Cardiac muscle cell (in vitro differentiated cells and primary cell): ENCODE data around the gene TANGO6. TPM values are rescaled to one million over a fixed set of nuclear protein-coding genes. Genes with fewer than 3 reads are reported as not detected.

Experiments used
- DNase-seq, 2 donors: peaks; one replicate each; pipeline versions ENCODE4 v3.0.0 to v3.0.0-alpha.2; 2010 to 2017; ENCODE audit warnings: low read depth in 1 of 2, low spot score in 1 of 2
- H3K27ac ChIP-seq: fragments of 200-600 bp; sonication (generic); 2 replicates; pipeline ENCODE4 v1.5.1; 2016
- H3K27me3 ChIP-seq: fragments of 200-600 bp; sonication (generic); 2 replicates; pipeline ENCODE4 v1.6.0; 2016; ENCODE audit warnings: control low read depth
- H3K36me3 ChIP-seq: fragments of 200-600 bp; sonication (generic); 2 replicates; pipeline ENCODE4 v1.5.1; 2016; ENCODE audit warnings: control low read depth
- H3K4me1 ChIP-seq: fragments of 200-600 bp; sonication (generic); 2 replicates; pipeline ENCODE4 v1.8.1; 2017; ENCODE audit warnings: low read depth, mild to moderate bottlenecking, mixed run types
- H3K4me3 ChIP-seq: fragments of 200-600 bp; sonication (generic); 2 replicates; pipeline ENCODE4 v1.5.1; 2016; ENCODE audit warnings: mild to moderate bottlenecking
- H3K9me3 ChIP-seq: fragments of 200-600 bp; sonication (generic); 2 replicates; pipeline ENCODE4 v1.5.1; 2017; ENCODE audit warnings: low read depth, mild to moderate bottlenecking, control low read depth
- polyA plus RNA-seq: library from polyadenylated mRNA; unstranded; fragments of >200 nt; fragmentation: Nextera tagmentation; extraction: Ambion mirVana; gene quantifications from 2 replicates; pipeline ENCODE4 v1.2.1, GENCODE V29; 2016
- total RNA-seq: library from RNA; depleted of rRNA; stranded (reverse); fragments of >200 nt; gene quantifications from 2 replicates; pipeline ENCODE4 v1.2.3, GENCODE V29; 2016
- TF ChIP-seq, protein P1 (sequence below): IDR thresholded peaks from 2 replicates; pipeline ENCODE4 v1.5.1; 2012; ENCODE audit warnings: low read depth, mild to moderate bottlenecking, low read length

The TANGO6 gene
- total and polyA plus RNA-seq, 2 experiments from 2014 or later: 5.4 to 8.9 TPM

DNA sequence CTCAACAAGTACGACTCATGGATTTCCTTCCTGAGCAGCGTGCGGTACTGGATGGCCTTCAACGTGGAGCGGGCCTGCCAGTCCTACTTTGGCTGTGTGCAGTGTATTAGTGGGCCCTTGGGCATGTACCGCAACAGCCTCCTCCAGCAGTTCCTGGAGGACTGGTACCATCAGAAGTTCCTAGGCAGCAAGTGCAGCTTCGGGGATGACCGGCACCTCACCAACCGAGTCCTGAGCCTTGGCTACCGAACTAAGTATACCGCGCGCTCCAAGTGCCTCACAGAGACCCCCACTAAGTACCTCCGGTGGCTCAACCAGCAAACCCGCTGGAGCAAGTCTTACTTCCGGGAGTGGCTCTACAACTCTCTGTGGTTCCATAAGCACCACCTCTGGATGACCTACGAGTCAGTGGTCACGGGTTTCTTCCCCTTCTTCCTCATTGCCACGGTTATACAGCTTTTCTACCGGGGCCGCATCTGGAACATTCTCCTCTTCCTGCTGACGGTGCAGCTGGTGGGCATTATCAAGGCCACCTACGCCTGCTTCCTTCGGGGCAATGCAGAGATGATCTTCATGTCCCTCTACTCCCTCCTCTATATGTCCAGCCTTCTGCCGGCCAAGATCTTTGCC lies 271.1 kb downstream of the TANGO6 start:
- Histone ChIP-seq H3K9me3 (no peaks in the 10 kb centered on the region), H3K27ac (no peak overlapping the region), H3K4me1 (no peaks in the 10 kb centered on the region), H3K27me3 (no peaks in the 10 kb centered on the region), H3K4me3 (no peak overlapping the region), H3K36me3 (peaks cover 8% of the 10 kb centered on the region)
- TF ChIP-seq, protein P1, sequence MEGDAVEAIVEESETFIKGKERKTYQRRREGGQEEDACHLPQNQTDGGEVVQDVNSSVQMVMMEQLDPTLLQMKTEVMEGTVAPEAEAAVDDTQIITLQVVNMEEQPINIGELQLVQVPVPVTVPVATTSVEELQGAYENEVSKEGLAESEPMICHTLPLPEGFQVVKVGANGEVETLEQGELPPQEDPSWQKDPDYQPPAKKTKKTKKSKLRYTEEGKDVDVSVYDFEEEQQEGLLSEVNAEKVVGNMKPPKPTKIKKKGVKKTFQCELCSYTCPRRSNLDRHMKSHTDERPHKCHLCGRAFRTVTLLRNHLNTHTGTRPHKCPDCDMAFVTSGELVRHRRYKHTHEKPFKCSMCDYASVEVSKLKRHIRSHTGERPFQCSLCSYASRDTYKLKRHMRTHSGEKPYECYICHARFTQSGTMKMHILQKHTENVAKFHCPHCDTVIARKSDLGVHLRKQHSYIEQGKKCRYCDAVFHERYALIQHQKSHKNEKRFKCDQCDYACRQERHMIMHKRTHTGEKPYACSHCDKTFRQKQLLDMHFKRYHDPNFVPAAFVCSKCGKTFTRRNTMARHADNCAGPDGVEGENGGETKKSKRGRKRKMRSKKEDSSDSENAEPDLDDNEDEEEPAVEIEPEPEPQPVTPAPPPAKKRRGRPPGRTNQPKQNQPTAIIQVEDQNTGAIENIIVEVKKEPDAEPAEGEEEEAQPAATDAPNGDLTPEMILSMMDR: no peak
- no peak for DNase-seq

- Histone ChIP-seq H3K4me3 (no peak overlapping the region), H3K27me3 (no peaks in the 10 kb centered on the region), H3K36me3 (peaks cover 12% of the 10 kb centered on the region), H3K9me3 (no peaks in the 10 kb centered on the region), H3K4me1 (no peaks in the 10 kb centered on the region), H3K27ac (no peak overlapping the region)
- TF ChIP-seq, protein P1: no peak
- DNase-seq: no peak
Measured at GRCh38 chr16:69114976-69115355, 271.6 kb downstream of the TANGO6 start.

DNA sequence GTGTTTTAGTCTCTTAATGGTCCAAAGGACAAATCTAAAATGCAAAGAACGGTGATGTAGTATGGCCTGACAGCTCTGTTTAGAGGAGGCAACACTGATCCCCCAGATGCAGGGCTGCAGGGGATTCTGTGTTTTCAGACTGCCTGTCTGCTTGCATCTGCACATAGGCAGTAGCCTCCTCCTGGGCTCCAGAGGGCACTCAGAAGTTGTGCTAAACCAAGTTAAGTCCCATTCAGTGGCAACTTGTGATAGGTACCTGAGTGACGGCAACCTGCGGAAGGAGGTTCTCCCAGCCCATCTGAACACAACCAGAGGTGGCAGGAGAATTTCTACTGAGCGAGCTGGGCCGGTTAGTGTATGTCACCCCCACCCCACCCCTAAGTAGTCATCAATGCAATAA lies 272.0 kb downstream of the TANGO6 start:
- H3K4me1 ChIP-seq: no peaks in the 10 kb centered on the region
- no peak overlapping the region for H3K4me3 ChIP-seq
- TF ChIP-seq, protein P1: no peak
- no peak overlapping the region for H3K27ac ChIP-seq
- no peaks in the 10 kb centered on the region for H3K9me3 ChIP-seq
- DNase-seq: no peak
- peaks cover 12% of the 10 kb centered on the region for H3K36me3 ChIP-seq
- H3K27me3 ChIP-seq: no peaks in the 10 kb centered on the region

GRCh38 chr16:69115837-69116236 lies 272.5 kb downstream of the TANGO6 start:
- TF ChIP-seq, protein P1: no peak
- no peak overlapping the region for H3K27ac ChIP-seq
- no peak for DNase-seq
- peaks cover 12% of the 10 kb centered on the region for H3K36me3 ChIP-seq
- no peaks in the 10 kb centered on the region for H3K4me1 ChIP-seq
- no peaks in the 10 kb centered on the region for H3K27me3 ChIP-seq
- H3K9me3 ChIP-seq: no peaks in the 10 kb centered on the region
- no peak overlapping the region for H3K4me3 ChIP-seq

DNA sequence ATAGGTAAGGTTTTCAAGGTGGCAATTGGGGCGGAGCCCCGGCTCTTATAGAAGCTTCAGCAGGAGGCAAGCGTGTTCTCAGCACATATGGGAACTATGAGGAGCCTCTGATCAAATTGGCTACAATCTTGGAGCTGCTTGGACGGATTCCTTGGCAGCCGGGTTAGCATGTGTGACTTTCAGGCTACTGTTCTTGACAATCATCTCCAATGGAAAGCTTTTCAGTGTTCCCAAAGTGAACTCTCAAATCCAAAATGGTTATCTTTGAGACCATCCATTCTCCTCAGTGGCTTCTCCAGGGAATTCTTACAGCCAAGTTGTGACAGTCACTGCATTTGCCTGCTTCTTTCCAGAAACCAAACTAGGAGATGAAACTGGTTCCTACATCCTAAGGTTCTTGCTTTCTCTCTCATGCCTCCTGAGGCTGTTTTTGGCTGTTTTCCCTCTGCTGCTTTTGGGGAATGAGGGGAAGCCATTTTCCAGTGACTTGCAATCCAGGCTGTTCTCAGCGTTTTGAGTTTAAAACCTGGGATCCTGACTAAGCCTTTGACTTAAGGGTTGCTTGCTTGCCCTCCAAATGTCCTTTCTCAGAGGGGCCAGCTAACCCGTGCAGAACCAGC lies 273.0 kb downstream of the TANGO6 start:
- Histone ChIP-seq H3K9me3 (no peaks in the 10 kb centered on the region), H3K27ac (no peak overlapping the region), H3K36me3 (peaks cover 12% of the 10 kb centered on the region), H3K4me3 (no peak overlapping the region), H3K4me1 (no peaks in the 10 kb centered on the region), H3K27me3 (no peaks in the 10 kb centered on the region)
- TF ChIP-seq, protein P1: no peak
- DNase-seq: no peak
